Peyer's patch (tissue), 4 donors: ENCODE measurements around the gene STS. TPM values are rescaled to one million over a fixed set of nuclear protein-coding genes. Genes with fewer than 3 reads are reported as not detected.

Experiments
- small RNA-seq, 2 donors: library from RNA; depleted of rRNA; stranded (forward); fragments of <200 nt; gene quantifications; one replicate each; pipeline ENCODE3, GENCODE V24; 2016
- total RNA-seq, 4 donors: library from RNA; depleted of rRNA; stranded (reverse); fragments of >200 nt; gene quantifications; one replicate each; pipeline ENCODE4 v1.1.0, GENCODE V29; 2016

STS gene
- total RNA-seq, 4 donors from 2014 or later = 3.3 to 5.6 (median 4.3) TPM

Small RNA genes lying within 50 kb of the gene (small RNA-seq; reads per million reads assigned to genes)
- 0 to 0.38 reads per million in 2 donors for gene MIR4767

Other genes starting within 250 kb of the STS start
- 10 to 100 TPM; 15.9 to 38.0 (median 23.9) TPM for gene PUDP, start 441 bp downstream of the STS start, total RNA-seq